CD4-positive, alpha-beta T cell treated with Interleukin-2 at 100 ng/mL for 4 hours (primary cell): ENCODE data around the gene CDH8.
"Not testable (repeated sequence)": the region's sequence is repeated elsewhere in the genome, so short reads cannot be mapped to it uniquely, and the experiment has no call there.

ENCODE experiments used
- DNase-seq: peaks from one replicate; pipeline ENCODE4 v3.0.0-alpha.2; 2020; ENCODE audit warnings: low spot score

CDH8 gene

DNA sequence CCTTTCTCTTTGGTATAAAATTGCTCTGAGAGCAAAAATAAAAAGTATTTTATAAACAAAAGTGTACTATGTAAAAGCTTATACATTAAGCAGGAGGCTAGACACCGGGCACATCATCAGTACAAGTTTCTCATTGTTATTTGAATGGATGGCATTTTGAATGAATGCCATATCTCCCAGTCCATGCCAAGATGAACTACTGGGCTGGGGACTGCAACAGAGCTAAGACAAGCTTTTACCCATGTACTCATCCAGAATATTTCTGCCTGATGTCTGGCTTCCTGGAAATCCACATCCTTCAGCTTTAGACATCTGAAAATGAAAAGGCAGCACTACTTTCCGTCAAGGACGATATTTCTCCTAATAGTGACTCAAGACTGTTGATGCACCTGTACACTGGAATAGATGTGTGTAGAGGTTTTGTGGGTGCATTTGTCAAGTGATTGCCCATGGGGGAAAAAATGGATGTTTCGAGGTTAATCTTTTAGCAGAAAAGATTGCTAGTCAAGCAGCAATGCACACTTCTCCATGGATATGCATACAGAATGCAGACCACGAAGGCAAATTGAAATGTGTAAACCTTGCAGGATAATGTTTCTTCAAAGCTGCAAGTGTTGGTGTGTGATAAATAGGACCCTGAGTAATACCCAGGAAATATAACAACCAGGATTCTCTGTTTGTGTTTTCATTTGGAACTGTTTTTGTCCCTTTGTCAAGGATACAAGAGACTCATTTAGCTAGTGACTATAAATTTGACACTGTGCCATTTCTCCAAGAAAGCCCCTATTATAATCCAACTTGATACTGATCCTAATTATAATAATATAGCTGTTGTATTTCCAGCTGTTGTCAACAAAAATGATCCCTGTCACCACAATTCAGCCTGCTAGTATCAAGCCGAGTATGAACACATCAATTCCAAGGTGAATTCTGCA lies 173.8 kb downstream of the CDH8 start:
- DNase-seq = no peak

DNA sequence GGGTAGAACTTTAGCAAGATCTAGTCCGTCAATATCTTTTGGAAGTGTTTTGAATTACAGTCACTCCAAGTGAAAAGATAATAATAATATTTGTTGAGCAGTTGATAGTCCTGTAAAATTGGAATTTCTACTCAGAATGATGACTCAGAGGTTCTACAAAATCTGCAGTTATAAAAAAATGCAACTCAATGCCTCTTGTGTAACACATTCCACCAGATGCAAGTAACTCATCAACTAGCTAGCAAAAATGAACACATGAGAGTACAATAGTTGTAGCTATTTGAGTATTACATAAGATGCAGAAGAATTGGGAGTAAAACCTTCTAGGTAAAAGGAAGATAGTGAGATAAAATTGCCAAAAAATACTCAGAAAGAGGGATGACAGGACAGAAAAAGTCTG lies 177.2 kb downstream of the CDH8 start:
- DNase-seq = no peak

DNA sequence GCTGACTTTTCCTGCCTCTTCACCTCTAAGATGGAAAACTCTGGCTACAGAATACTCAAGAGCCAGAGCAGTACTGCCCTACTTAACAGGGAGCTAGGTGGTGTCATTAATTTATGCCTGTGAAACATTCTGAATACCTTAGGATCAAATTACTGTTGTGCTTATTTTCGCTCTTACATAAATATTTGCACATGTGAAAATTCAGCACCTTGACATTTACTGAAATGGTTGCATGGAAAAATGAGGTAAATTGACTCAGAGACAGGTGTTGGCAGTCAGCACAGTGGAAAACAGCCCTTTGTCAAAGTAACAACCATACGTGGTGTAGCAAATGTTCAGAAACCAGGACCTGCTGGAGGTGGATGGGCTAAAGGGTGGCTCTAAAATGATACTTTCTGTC lies 193.6 kb downstream of the CDH8 start:
- no peak for DNase-seq

DNA sequence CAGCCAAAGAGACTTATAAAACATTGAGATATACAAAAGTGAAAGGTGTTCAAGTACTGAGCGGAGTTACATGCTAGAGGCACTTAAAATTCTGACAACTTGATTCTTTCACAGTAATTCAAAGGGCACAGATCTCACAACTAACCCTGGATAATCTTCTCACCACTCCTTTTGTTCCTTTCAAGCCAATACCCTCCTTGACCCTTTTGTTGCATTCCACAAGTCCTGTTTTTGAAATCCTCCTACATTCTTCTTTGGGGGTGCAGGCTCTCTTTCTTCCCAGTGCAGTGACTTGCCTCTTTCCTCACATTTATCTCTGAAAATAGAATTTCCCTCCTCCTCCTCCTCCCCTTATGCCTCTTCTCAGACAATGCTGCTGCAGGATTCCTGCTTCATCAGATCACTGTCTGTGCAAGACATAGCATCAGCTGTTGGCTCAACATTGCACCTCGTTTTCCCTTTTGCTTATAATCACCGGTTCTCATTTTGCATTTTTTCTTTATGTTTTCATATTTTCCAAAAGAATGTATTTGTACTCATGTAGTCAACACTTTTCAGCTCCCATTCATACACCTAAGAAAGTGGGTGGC lies 199.3 kb downstream of the CDH8 start:
- no peak for DNase-seq

DNA sequence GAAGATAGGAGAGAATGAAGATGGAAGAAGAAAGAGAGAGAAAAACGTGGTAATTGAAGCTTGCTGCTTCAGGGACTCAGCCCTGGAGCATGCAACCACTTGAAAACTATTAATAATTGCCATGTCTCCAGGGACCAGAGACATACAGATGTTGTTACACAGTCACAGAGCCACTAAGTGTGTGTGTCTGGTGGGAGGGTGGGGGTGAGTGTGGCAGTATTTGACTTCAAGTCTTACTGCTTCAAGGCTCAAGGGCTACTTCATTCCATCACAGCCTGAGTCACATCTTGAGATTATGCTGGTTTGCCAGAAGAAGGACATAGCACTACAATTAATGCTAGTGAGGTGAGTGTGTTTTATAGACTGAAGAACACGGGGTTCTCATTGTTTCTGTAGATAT lies 202.2 kb downstream of the CDH8 start:
- DNase-seq = no peak

DNA sequence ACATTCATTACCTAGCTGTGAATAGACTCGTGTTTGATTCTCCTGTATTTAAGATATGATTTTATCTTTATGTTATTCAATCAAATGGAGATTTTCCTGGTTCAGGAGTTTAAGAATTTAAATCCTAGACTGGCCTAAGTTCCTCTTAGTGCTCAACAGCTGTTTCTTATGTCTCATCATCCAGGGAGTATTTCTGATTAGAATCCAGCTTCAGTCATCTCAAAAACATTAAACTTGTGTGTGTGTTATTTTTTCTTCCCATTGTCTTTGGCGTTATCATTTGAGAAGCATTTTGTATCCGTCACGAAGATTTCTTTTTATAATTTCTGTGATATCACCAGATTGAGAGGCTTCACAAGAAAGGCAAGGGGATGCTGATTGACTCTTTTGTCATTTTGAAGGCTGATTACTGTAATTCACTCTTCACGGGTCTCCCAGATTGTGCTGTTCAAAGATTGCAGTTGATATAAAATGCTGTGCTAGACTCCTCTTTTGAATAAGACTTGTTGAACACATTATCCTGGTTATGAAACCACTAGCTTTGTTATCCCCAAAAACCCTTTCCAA lies 204.8 kb downstream of the CDH8 start:
- no peak for DNase-seq

DNA sequence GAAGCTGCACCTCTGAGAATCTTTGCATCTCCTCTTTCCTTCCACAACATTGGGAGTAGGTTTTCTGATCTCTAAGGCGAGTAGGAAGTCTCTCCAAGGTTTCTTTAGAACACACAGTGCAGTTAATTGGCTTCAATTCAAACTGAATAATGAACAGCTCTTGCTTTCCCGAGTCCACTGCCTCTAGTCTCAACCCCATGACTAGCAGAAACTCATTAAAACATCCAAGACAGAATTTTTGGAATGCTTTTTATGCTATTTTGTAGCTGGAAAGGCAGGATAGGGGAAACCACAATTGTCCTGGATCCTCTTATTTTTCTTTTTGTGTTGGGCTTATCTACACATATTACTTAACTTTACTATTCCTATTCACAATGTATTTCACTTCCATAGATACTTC lies 206.6 kb downstream of the CDH8 start:
- no peak for DNase-seq

DNA sequence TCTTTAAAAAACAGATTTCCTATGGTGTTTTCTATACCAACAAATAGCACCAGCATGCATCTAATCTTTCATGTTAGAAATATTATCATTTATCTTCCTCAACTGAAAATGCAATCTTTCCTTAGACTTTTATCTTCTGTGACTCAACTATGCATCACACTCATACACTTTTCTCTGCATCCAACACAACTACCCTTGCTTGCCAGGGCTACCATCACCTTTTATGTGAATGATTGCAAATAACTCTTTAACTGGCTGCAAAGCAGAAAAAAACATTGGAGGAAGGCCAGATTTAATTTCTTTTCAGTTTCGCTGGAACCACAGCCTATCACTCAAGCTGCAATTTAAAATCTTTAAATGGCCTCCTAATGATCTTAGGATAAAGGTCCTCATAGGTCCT lies 212.9 kb downstream of the CDH8 start:
- no peak for DNase-seq

DNA sequence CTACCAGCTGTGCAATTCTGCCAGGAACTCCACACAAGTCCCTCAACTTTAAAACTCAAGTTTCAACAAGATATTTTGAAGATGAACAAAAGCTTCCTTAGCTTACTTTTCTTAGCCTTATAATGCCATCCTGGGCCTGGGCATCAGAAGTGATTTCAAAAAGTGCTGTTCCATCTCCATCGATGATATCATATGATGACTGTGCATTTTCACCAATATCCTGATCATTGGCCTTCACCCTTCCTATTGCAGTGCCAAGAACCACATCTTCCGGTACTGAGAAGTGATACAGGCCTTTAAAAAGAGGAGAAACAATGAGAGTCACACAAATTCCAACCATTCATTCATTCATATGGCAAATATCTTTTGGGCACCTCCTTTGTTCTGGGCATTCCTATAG lies 215.4 kb downstream of the CDH8 start:
- DNase-seq = no peak

DNA sequence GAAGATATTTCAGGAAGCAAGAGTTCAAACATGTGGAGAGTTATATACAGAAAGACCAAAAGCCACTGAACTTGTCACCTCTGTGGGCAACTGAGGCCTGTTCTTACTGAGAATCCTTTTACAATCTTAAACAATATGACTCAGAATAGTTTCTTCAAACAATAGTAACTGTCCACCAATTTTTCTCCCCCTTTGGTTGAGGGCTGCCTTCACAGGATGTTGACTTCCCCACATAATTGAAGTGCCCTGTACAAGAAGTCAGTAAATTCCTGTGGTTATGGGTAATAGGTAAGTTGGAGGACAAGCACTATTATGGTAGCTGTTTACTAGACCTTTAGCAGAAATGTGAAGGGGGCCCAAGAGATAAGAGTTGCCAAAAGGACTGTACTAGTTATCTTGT lies 215.8 kb downstream of the CDH8 start:
- no peak for DNase-seq

DNA sequence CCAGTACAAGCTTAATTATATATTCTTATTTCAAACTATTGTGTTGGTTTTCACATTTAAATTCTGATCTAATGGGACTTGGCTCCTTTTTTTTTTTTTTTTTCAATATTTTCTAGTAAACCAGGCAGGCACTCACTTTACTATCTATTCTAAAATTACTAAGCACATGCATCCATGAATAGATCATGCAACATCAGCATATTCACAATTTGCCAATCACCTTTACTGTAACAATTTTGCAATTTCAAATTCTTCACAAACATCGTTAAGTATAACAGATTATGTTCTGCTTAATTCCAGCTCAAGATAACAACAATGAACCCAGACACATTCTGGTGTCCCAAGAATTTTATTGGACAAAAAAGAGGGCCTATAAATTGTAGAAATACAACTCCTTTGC lies 217.4 kb downstream of the CDH8 start:
- DNase-seq = no peak

DNA sequence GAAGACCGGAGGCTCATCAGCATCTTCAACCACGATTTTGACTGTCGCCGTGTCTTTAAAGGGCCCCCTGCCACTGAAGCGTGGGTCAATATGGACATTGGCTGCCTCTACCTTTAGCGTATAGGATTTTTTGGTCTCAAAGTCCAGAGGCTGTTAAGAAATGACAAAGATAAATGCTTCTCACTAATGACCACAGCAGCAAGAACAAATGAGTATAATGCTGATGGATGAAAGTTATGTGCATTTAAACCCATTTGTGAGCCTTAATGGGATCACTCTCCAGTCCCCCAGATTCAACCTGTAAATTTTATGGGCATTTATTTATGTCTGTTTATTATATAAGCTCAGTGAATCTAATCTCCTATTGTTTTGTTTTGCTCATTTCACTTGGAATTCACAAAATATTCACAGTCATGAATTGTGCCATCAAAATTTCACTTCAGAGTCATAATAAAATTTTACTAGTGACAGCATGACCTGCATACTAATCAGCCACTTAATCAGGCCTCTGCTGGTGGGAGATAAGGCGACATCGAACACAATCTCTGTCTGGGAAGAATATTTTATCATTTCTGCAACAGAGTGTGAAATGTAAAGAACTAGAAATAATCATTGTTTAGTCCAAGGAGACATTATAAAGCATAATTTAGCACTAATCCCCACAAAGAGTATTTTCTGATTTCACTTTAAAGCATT lies 218.5 kb downstream of the CDH8 start:
- no peak for DNase-seq

DNA sequence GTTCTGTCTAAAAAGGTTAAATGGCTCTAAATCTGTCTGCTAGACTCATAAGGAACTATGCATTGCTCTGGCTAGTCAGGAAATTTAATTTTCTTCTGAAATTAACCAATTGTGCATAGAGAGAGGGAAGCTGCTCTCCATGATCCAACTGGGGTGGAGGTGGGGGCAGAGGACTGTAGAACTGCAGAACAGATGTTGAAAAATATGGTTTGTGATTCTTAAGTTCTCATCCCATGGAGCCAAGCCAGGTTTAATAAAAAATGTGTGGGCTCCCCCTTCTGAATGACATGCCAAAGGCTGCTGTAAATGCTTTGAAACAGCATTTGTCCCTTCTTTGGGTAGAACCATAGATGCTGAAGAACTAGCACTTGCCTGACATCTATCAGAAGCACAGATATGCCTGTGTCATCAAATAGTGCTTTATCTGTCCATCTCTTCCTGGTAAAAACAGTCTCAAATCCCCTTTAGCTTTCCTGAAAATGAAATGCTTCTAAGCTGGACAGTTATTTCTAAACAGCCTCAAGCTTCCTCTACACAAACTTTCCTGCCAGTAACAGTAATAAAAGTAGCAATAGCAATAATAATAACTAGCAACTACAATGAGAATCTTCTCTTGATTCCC lies 221.4 kb downstream of the CDH8 start:
- no peak for DNase-seq

DNA sequence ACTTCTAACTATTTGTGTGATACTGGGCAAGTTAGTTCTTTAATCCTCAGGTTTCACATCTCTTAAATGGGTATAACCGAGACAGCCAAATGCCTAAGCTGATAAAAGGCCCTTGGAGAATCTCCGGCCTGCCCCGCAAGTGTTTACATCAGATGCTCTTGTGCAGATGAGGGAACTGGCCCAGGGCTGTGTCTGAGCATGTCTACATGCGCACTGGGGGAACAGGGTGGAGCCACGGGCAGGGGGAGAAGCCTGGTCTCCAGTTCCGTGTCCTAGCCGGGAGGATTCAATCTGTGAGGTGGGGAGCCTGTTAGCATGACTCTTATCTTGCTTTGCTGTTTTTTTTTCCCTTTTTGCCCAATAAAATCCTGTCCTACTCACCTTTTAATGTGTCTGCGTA lies 222.9 kb downstream of the CDH8 start:
- DNase-seq = no peak

DNA sequence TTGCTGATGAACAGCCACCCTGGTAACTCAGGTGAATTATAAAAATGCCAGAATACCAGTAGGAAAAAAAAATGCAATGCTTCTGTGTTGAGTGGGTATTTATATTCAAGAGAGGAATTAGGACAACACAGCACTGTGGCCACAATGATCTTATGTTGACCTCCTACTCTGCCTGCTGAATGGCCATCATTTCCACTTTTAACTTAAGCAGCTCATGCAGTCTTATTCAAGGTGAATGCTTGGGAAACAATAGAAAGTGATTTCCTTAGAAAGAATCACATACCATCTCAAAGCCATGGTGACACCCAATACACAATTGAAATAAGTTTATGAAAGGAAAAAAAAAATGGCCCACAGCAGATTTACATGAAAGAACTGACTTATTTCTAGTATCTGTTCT lies 224.0 kb downstream of the CDH8 start:
- no peak for DNase-seq

DNA sequence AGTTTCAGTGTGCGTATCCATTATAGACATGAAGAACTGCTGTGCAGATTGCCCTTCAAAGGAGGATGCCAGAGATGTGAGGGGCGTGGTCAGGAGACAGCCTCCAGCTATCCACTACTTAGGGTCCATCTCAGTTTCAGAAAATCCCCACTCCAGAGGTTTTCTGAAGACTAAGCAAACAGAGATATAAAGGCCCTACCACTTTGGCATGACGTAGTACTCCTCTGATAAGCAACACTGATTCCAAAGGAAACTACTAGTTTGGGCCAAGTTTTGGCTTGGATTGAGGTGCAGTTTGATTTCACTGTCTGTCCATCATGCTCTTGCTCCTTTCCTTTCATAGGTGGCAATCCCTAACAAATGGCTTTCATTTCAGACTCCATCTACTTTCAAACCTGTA lies 228.7 kb downstream of the CDH8 start:
- no peak for DNase-seq

DNA sequence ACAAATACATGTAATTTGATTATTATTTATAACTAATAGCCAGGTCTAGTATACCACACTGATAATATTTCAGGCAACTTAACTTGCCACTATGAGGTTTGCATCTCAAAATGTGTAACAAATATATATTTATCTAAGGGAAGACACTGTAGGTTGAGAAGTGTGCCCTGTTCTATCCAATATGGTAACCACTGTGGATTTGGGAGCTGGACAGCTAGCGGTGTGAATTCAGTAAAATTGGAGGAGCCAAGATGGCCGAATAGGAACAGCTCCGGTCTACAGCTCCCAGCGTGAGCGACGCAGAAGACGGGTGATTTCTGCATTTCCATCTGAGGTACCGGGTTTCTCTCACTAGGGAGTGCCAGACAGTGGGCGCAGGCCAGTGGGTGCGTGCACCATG lies 235.0 kb downstream of the CDH8 start:
- DNase-seq = not testable (repeated sequence)

DNA sequence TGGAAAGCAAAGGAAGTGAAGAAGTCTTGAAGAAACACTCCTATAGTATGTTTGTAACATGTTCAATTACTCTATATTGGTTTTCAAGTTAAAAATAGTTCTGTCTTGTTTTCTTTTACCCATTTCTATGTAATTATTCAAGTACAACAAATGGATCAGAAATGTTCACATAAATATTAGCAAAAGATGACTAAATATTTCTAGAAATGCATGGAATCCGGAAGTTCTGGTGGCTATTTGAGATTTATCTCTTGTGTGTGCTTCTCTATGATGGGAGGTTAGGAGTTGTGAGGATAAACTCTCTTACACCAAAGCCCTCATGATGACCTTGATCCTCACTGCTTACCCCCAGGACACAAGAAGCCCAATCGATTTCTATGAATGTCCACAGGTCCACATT lies 237.5 kb downstream of the CDH8 start:
- no peak for DNase-seq

DNA sequence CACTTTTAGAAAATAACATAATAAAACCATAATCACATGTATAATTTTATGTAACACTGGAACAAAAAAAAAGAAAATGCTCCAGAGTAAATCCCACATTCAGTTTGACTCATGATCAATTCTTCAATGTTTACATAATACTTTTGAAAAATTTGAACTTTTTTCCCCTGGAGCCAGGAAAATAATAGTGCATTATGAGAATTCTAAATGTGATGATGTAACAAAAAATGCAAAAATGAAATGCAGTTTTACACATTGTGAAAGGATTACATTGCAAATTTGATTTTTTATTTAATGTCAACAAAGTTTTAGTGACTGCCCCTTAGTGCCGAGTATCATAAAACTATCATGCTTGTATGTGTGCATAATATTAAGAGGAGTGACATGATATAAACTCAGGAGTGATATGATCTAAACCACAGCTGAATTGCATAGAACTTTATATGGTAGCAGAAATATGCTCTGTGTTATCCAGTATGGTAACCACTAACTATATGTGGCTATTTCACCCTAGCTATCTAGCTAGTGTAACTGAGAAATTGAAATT lies 238.2 kb downstream of the CDH8 start:
- DNase-seq = no peak

DNA sequence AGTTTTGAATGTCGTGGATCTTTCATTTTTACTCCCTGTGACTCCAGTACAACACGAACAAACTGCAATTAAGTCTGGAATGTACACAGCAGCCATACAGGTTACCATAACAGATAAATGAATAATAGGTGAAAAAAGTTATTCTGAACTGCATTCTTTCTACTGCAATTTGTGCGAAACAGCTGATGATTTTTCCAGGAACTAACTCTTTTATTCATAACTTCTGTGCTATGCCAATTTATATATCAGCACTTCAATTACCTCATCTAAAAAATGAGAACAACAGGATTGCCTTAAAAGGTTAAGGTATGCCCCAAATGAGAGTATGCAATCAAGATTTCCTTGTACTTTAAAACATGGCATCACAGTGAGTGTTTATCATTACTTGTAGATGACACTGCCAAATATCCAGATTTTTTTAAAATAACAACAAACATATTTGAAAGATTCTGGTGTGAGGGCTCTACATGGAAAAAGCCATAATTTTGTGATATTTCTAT lies 238.9 kb downstream of the CDH8 start:
- no peak for DNase-seq

DNA sequence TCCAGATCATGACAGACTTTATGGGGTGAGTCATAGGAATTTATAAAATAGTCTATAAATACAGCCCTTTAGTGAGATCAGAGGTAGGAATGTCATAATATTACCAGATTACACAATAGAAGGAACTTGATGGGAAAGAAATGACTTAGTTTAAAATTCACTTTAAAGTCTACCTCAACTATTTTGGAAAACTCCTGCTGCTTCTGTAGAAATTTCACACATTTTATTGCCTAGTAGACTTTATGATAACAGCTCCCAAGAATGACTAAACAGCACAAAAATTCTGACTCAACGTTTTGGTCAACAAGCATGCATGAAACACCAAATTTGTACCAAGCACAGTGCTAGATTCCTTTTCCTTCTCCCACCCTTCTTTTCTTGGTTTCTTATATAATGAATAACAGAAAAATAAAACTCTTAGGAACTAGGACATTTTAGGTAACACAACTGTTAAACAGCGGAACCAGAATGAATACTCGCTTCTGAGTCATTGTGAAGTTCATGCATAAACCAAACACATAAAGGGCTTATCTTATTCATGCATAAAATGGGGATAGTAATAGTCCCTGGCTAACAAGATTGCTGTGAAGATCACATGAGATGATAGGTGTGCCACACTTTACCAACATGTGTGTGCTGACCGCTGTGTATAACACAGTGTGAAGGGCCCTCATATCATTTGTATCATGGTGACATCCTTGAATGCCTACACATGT lies 243.9 kb downstream of the CDH8 start:
- no peak for DNase-seq
